Thyroid gland (tissue), 4 donors: Measurements from ENCODE around the gene SLC5A7. TPM values are rescaled to one million over a fixed set of nuclear protein-coding genes. Genes with fewer than 3 reads are reported as not detected.

ENCODE experiments used
- DNase-seq, 2 donors: peaks; one replicate each; pipeline ENCODE4 v3.0.0-alpha.2; 2019
- H3K27ac ChIP-seq, 3 donors: fragments of 200-600 bp; sonication (generic); 1 replicate in 2 of 3; 2 replicates in 1 of 3; pipeline ENCODE4 v1.5.1; 2016 to 2019; ENCODE audit warnings: mild to moderate bottlenecking in 1 of 3, moderate library complexity in 1 of 3
- H3K27me3 ChIP-seq: fragments of 200-600 bp; sonication (generic); one replicate; pipeline ENCODE4 v1.5.1; 2019
- H3K36me3 ChIP-seq, 2 donors: fragments of 200-600 bp; sonication (generic); one replicate each; pipeline ENCODE4 v1.5.1; 2016 to 2019
- H3K4me1 ChIP-seq, 2 donors: fragments of 200-600 bp; sonication (generic); one replicate each; pipeline ENCODE4 v1.5.1; 2017 to 2019
- H3K4me3 ChIP-seq, 3 donors: fragments of 200-600 bp; sonication (generic); replicated peaks in 1 of 3; 1 replicate in 2 of 3; 2 replicates in 1 of 3; pipeline ENCODE4 v1.5.1; 2016; ENCODE audit warnings: mild to moderate bottlenecking in 1 of 3
- H3K9me3 ChIP-seq: fragments of 200-600 bp; sonication (generic); one replicate; pipeline ENCODE4 v1.5.1; 2017
- POLR2A ChIP-seq, 2 donors: fragments of 450-650 bp; IDR thresholded peaks; one replicate each; pipeline ENCODE4 v1.6.1; 2017; ENCODE audit warnings: antibody characterized with exemption in 2 of 2, mild to moderate bottlenecking in 2 of 2, moderate library complexity in 1 of 2
- WGBS, 2 donors: methylation state at CpG; one replicate each; pipeline ENCODE4 v1.1.5; 2017; 5-methylcytosine and 5-hydroxymethylcytosine counted together
- intact Hi-C: fragments of 100-400 bp; cut with DNase I; formaldehyde crosslinking; loops from one replicate; pipeline ENCODE4 v1.15.1; 2023
- total RNA-seq, 4 donors: library from RNA; depleted of rRNA; stranded (reverse); fragments of >200 nt; gene quantifications; one replicate each; pipeline ENCODE4 v1.2.3, GENCODE V29; 2016
- TF ChIP-seq, protein P1 (sequence below), 6 experiments: fragments of 200-600 bp in 3 of 6; fragments of 450-650 bp in 3 of 6; sonication (generic) in 3 of 6; IDR thresholded peaks; one replicate each; pipeline ENCODE4 v1.5.1; 2016 to 2019; ENCODE audit warnings: antibody characterized with exemption in 6 of 6, mild to moderate bottlenecking in 2 of 6, inconsistent platforms in 1 of 6, moderate library complexity in 1 of 6

The SLC5A7 gene
- total RNA-seq, 4 donors from 2014 or later: 0.40 to 0.78 TPM; not detected in 2

DNA sequence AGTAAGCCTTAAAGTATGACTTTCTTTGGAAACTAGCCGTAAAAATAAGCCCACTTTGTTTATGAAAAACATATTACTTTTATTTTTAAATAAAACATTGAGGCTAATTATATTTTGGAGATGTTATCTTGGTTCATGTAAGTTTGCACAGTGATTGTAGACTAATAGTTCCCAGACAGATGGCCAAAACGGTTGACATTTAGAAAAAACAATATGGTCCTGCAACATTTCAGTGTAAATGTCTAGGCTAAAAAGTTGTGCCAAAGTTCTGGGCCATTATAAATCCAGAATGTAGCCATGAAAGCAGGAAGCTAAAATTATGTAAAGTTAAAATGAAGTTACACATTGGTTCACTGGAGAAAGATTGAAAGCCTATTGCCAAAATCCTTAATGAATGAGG, 43.6 kb downstream of the SLC5A7 start:
- 69 to 75% methylated on average over 2 of the region's 2 CpGs for WGBS, 2 donors
- Histone ChIP-seq H3K36me3 (no peaks in the 10 kb centered on the region), H3K4me3 (no peak overlapping the region), H3K27me3 (no peaks in the 10 kb centered on the region), H3K9me3 (no peaks in the 10 kb centered on the region), H3K4me1 (peaks cover 7 to 19% of the 10 kb centered on the region in 2 donors), H3K27ac (peak overlapping the region in 2 of 3 donors; percentile 46 to 53)
- intact Hi-C loops: no loop called here
- no peak for DNase-seq
- TF ChIP-seq POLR2A (IDR thresholded peaks at IDR 0.05): no peak
- TF ChIP-seq, protein P1, sequence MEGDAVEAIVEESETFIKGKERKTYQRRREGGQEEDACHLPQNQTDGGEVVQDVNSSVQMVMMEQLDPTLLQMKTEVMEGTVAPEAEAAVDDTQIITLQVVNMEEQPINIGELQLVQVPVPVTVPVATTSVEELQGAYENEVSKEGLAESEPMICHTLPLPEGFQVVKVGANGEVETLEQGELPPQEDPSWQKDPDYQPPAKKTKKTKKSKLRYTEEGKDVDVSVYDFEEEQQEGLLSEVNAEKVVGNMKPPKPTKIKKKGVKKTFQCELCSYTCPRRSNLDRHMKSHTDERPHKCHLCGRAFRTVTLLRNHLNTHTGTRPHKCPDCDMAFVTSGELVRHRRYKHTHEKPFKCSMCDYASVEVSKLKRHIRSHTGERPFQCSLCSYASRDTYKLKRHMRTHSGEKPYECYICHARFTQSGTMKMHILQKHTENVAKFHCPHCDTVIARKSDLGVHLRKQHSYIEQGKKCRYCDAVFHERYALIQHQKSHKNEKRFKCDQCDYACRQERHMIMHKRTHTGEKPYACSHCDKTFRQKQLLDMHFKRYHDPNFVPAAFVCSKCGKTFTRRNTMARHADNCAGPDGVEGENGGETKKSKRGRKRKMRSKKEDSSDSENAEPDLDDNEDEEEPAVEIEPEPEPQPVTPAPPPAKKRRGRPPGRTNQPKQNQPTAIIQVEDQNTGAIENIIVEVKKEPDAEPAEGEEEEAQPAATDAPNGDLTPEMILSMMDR (IDR thresholded peaks at IDR 0.05): no peak

DNA sequence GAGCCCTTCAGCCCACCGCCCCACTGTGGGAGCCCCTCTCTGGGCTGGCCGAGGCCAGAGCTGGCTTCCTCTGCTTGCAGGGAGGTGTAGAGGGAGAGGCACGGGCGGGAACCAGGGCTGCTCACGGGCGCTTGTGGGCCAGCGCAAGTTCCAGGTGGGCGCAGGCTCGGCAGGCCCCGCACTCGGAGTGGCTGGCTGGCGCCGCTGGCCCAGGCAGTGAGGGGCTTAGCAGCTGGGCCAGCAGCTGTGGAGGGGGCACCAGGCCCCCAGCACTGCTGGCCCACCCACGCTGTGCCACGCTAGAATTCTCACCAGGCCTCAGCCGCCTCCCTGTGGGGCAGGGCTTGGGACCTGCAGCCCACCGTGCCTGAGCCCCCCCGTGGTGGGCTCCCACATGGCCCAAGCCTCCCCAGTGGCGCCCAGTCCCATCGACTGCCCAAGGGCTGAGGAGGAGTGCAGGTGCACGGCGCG, 45.2 kb downstream of the SLC5A7 start:
- no peak for TF ChIP-seq POLR2A (IDR thresholded peaks at IDR 0.05)
- H3K4me3 ChIP-seq: no peak overlapping the region
- no peak for DNase-seq
- H3K9me3 ChIP-seq: no peaks in the 10 kb centered on the region
- intact Hi-C loops: no loop called here
- H3K27ac ChIP-seq: no peak overlapping the region
- 90 to 98% methylated on average over 2 to 19 of the region's 23 CpGs for WGBS, 2 donors
- no peaks in the 10 kb centered on the region for H3K27me3 ChIP-seq
- no peaks in the 10 kb centered on the region for H3K36me3 ChIP-seq
- peaks cover 7 to 19% of the 10 kb centered on the region in 2 donors for H3K4me1 ChIP-seq

DNA sequence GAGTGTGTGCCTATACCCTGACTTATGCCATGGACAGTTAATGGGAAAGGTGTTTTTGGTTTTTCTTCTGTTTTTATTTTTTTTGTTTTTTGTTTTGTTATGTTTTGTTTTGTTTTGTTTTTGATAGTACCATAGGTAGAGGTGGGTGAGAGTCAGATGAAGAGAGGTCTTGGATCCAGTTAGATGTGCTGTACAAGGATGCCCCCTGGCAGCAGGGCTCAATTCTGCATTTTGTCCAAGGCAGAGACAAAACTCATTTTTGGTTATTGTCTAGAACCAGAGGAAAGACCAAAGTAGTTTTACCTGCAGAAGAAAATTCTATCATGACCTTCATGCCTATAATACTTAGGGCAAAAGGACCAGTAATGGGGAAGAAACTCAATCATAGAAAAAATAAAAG, 48.5 kb downstream of the SLC5A7 start:
- no peaks in the 10 kb centered on the region for H3K27me3 ChIP-seq
- no peaks in the 10 kb centered on the region for H3K36me3 ChIP-seq
- TF ChIP-seq, protein P1 (IDR thresholded peaks at IDR 0.05): peak in 4 of 6 experiments; percentile 22 to 61 (median 52)
- TF ChIP-seq POLR2A (IDR thresholded peaks at IDR 0.05): no peak
- H3K4me1 ChIP-seq: peaks cover 0 to 3% of the 10 kb centered on the region in 2 donors
- H3K4me3 ChIP-seq: no peak overlapping the region
- no peak overlapping the region for H3K27ac ChIP-seq
- no peaks in the 10 kb centered on the region for H3K9me3 ChIP-seq
- intact Hi-C loops: no loop called here
- peak in 1 of 2 donors; percentile 11 for DNase-seq

DNA sequence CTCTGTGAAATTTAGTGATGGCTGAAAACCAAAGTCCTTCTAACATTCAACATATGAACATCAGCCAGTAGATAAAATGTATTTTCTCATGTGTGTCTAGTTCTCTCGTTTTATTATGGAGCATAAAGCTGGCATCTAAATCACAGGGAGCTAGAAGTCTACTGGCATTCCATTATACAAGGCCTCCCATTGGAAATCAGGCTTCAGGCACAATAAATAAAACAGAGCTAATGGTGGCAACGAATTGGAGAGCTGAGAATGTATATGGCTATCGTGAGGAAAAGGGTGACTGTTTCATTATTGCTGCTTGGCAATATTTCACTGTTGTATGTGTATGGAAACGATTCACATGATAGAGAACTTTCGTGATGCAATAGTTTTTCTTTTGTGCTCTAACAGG, 62.4 kb downstream of the SLC5A7 start:
- 76 to 82% methylated on average over 5 of the region's 5 CpGs for WGBS, 2 donors
- TF ChIP-seq, protein P1 (IDR thresholded peaks at IDR 0.05): no peak
- no peak for TF ChIP-seq POLR2A (IDR thresholded peaks at IDR 0.05)
- Histone ChIP-seq H3K36me3 (no peaks in the 10 kb centered on the region), H3K4me3 (no peak overlapping the region), H3K4me1 (no peaks in the 10 kb centered on the region), H3K9me3 (no peaks in the 10 kb centered on the region), H3K27me3 (no peaks in the 10 kb centered on the region), H3K27ac (no peak overlapping the region)
- DNase-seq: no peak
- intact Hi-C loops: no loop called here

DNA sequence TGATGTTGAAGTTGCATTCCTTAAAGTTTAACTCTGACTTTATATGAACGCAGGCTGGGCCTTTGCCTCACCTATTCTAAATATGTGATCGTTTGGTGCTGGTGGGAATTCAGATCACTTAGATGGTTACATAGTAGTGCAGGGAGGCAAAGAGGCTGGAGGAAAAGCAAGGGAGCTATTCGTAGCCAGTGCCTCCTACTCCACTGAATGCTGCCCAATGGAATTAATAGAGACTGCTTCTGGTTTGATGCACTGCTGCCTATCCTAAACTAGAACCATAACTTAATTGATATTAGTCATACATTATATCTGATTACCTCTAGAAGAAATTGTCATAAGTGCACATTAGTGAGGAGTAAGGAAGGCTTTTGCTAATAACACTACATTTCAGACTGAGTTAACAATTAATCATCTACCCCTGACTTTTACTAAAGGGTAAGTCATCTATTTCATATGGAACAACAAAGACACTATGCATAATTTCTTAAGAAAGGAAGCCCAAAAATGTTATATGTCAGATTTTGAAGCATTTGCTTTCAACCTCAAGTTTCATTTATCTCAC, 72.3 kb downstream of the SLC5A7 start:
- H3K9me3 ChIP-seq: no peaks in the 10 kb centered on the region
- no peaks in the 10 kb centered on the region for H3K4me1 ChIP-seq
- no peak for DNase-seq
- no peaks in the 10 kb centered on the region for H3K27me3 ChIP-seq
- H3K27ac ChIP-seq: no peak overlapping the region
- WGBS, 2 donors: 74 to 83% methylated on average over 3 of the region's 3 CpGs
- TF ChIP-seq, protein P1 (IDR thresholded peaks at IDR 0.05): no peak
- TF ChIP-seq POLR2A (IDR thresholded peaks at IDR 0.05): no peak
- no peak overlapping the region for H3K4me3 ChIP-seq
- intact Hi-C loops: no loop called here
- no peaks in the 10 kb centered on the region for H3K36me3 ChIP-seq
